Hepatic stellate cell (primary cell): ENCODE measurements around the gene DUSP22.
"Not testable (repeated sequence)": the region's sequence is repeated elsewhere in the genome, so short reads cannot be mapped to it uniquely, and the experiment has no call there.

Source experiments
- DNase-seq: peaks from one replicate; pipeline ENCODE4 v3.0.0; 2011; ENCODE audit warnings: low spot score

The DUSP22 gene

DNA sequence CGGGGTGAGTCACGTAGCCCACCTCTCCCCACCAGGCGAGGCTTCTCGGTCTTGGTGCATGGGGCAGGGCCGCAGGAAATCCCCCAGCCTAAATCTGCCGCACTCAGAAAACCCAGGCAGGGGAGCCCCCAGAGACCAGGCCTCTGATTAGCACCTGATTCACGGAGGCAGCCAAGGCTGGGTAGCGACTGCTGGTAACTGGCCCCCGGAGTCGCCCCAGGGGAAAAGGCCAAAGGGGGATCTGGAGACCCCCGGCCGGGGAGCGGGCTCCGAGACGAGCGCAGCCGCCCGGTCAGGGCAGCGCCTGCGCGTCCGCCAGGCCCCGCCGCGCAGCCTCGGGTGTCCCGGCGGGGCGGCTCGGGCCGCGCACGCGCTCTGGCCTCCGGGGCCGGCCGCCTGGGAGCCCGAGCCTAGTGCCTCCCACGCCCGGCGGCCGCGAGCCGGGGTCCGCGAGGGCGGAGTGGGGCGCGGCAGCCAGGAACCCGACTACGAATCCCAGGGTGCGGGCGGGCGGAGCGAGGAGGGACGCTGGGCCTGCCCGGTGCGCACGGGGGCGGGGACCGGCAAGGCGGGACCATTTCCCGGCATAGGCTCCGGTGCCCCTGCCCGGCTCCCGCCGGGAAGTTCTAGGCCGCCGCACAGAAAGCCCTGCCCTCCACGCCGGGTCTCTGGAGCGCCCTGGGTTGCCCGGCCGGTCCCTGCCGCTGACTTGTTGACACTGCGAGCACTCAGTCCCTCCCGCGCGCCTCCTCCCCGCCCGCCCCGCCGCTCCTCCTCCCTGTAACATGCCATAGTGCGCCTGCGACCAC is at the start of gene DUSP22:
Gene DUSP22 (plus strand): TSS at position 791 of the 809 bp plus-strand sequence. CDS start 53 bp downstream, outside the sequence.
- DNase-seq, result peak; percentile 98

- no peak for DNase-seq
Observed at GRCh38 chr6:246352-246751, 45.9 kb upstream of the DUSP22 start.

- DNase-seq, result no peak
Observed at GRCh38 chr6:247351-247750, 44.9 kb upstream of the DUSP22 start.

GRCh38 chr6:248046-248445 is 44.2 kb upstream of the DUSP22 start:
- not testable (repeated sequence) for DNase-seq

DNA sequence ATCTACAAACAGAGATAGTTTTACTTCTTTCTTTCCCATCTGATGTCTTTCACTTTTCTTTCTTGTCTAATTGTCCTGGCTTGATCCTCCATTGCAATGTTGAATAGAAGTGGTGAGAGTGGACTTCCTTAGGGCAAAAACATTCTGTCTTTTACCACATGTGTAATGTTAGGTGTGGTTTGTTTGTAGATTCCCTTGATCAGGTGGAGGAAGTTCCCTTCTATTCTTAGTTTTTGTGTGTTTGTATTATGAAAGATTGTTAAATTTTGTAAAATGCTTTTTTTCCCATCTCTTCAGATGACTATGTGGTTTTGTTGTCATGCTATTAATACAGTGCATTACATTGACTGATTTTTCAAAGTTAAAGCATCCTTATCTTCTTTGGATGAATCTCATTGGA is 41.6 kb upstream of the DUSP22 start:
- no peak for DNase-seq

- no peak for DNase-seq
Observed at GRCh38 chr6:251920-252319, 40.4 kb upstream of the DUSP22 start.

DNA sequence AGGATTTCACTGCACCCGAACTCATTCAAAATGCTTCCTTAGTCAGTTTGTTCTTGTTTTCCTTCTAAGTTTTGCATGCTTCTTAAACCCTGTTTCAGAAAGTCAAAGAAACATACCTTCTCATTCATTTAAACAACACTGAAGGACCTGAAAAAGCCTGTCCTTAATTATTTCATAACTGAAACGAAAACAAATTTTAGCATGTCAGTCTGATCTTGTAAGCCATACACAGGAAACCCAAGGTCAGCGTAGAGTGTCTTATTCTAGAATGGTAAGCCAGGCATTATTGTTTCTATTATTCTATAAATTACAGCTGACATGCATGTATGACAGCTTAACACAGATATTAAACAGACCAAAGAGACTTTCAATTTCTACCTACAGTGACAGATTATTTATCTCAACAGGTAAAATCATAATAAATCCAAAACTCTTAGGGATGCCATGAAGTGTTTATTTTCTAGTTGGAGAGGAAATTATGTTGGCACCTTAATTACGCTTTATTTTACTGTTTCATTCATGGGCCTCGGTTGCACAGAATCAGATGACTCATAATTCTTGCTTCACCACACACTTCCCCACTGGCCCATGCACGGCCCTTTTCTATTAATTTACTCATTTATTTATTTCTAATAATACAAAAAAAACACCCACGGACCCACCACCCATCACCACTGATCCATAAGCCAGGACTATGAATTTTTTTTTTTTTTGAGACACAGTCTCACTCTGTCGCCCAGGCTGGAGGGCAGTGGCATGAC is 39.3 kb upstream of the DUSP22 start:
- no peak for DNase-seq

GRCh38 chr6:254016-254415 is 38.3 kb upstream of the DUSP22 start:
- DNase-seq, result no peak

GRCh38 chr6:255041-255750 is 37.1 kb upstream of the DUSP22 start:
- no peak for DNase-seq

DNA sequence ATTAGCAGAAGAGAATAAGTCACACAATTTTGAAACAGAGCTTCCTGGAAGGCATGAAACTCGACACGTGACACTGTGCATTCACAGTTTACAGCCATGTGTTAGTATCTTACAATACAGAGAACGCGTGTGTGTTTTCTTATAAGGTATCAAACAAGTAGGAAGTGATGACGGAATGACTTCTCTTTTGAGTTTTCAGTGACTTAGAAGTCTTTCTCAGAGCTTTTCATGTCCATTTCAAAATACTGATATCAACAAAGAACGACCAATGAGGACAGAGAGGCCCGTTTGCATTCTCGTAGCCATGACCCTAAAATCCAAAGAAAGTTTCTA is 36.6 kb upstream of the DUSP22 start:
- DNase-seq, result no peak

DNA sequence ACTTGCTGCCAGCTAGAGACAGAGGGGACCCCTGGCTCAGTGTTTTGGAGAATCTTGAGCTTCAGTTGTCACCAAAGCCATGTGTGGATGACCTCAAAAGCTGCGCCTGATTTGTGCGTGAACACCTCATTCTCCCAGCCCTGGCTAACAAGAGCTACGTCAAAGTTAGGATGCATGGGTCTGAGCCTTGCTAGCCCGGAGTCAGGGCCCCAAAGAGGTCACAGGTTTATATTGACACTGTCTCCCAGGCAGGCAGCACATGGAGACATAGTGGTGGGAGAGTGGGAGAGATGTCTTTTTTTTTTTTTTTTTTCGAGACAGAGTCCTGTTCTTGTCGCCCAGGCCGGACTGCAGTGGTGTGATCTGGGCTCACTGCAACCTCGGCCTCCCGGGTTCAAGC is 36.1 kb upstream of the DUSP22 start:
- DNase-seq, result no peak

DNA sequence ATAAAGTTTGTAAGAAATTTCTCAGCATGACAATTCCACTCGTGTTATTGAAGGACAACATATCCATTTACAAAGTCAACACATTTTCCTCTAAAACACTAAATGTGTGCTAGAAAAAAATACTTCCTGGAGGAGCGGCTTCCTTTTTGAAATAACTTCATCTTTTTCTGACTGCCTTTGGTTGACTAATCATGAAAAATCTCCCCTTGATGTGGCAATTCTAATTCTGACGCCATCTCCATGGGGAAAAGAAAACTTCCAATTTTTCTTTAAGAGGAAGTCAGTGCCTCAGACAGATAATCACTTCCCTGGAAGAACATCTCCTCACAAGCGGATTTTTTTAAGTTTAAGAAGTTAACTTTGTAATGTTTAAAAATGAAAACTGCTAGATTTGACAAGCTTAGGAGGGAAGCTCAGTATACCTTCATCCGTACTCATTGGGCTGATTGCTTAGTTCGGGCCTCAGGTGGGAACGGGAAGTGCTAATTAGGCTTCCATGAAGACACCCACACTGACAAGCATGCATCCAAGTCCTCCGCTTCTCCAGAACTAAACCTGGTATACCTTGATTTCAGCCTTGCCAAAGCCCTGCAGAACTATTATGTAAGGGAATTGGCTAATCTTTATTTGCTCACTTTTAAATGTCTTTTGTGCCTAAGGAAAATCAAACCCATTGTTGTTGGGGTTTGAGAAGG is 35.1 kb upstream of the DUSP22 start:
- no peak for DNase-seq

DNA sequence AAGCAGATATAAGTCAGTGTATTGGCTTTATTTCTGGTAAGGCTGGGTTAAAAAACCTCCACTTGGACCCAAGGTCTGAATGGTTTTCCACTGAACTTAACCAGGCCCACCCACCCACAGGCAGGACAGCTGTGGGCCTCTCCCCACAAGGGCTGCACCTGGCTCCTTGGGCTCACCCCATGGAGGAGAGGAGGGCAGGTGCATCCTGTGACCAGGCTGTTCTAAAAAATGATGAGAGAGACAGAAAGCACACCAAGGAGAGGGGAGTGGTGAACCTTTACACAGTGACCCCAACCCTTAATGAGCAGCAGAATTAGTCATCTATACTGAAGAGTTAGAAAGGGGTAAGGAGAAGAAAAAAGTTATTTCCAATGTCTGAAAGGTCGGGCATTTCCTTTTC is 34.5 kb upstream of the DUSP22 start:
- DNase-seq, result no peak

GRCh38 chr6:259316-259715 is 33.0 kb upstream of the DUSP22 start:
- no peak for DNase-seq

GRCh38 chr6:259901-260508 is 32.3 kb upstream of the DUSP22 start:
- DNase-seq, result no peak

DNA sequence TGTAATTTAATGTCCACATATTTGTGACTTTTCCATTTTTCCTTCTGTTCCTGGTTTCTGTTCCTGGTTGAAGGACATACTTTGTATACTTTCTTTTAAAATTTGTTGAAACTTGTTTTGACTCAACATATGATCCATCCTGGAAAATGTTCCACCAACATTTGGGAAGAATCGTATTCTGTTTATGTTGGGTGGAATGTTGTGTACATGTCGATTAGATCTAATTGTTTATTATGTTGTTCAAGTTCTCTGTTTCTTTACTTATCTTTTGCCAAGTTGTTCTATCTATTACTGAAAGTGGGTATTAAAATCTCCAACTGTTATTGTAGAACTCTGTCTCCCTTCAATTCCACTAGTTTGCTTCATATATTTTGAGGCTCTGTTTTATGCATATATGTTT is 27.7 kb upstream of the DUSP22 start:
- DNase-seq, result no peak

DNA sequence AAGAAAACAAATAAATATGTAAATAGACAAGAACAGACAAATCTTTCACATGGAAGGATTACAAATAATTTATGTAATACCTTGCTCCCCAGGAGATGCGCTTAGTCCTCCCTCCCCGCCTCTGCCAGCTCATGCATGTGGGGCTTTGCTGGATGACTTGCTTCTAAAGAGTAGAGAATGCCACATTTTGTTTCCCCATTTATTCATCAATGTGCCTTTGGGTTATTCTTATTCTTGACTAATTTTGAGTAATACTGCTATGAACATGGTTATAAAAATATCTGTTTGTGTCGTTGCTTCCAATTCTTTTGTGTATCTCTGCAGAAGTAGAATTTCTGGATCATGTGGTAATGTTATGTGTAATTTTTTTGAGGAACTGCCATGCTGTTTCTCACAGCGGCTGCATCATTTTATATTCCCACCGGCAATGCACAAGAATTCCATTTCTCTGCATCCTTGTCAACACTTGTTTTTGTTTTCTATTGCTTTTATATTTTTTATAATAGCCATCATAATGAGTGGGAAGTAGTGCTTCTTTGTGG is 23.8 kb upstream of the DUSP22 start:
- no peak for DNase-seq

- DNase-seq, result no peak
Observed at GRCh38 chr6:273551-274058, 18.7 kb upstream of the DUSP22 start.

GRCh38 chr6:277746-278145 is 14.5 kb upstream of the DUSP22 start:
- no peak for DNase-seq

GRCh38 chr6:278494-278893 is 13.8 kb upstream of the DUSP22 start:
- DNase-seq, result no peak

- DNase-seq, result no peak
Observed at GRCh38 chr6:279341-280029, 12.8 kb upstream of the DUSP22 start.
